ENCODE results near the gene TPPP. TPM values are rescaled to one million over a fixed set of nuclear protein-coding genes. Genes with fewer than 3 reads are reported as not detected.

Gene TPPP
- total RNA-seq, 2 experiments from 2014 or later, result 0.10 to 0.15 TPM

Other genes with a start within 250 kb of the TPPP start
- gene SLC9A3, start 168.9 kb downstream of the TPPP start, total RNA-seq, result 1 to 10 TPM; 1.2 to 1.6 TPM
- 10 to 100 TPM; 24.1 to 24.2 TPM for gene CEP72, start 81.0 kb downstream of the TPPP start, total RNA-seq
- not detected for gene ZDHHC11B, start 91.4 kb upstream of the TPPP start, total RNA-seq
- gene ZDHHC11, start 157.6 kb upstream of the TPPP start, total RNA-seq, result 1 to 10 TPM; 5.8 to 6.6 TPM
- gene BRD9, start 199.4 kb upstream of the TPPP start, total RNA-seq, result 10 to 100 TPM; 52.3 to 54.0 TPM
- gene TRIP13, start 199.5 kb upstream of the TPPP start, total RNA-seq, result 10 to 100 TPM; 26.6 to 28.8 TPM

Data from activated CD4-positive, alpha-beta memory T cell treated with anti-CD3 and anti-CD28 coated beads, Interleukin-2, amount 10 ng/mL, durations not matched to agents 7 days and 5 days (primary cell).